CD4-positive, alpha-beta T cell treated with Interleukin-21 for 1 hour (primary cell): ENCODE data around the gene GRIA1.

Source experiments
- DNase-seq: peaks from one replicate; pipeline ENCODE4 v3.0.0-alpha.2; 2020

GRIA1 gene

GRCh38 chr5:153552886-153553285 lies 62.4 kb downstream of the GRIA1 start:
- DNase-seq, result no peak

GRCh38 chr5:153555420-153556114 lies 65.1 kb downstream of the GRIA1 start:
- DNase-seq, result no peak

GRCh38 chr5:153558957-153559356 lies 68.5 kb downstream of the GRIA1 start:
- DNase-seq, result no peak

- no peak for DNase-seq
Measured at GRCh38 chr5:153559926-153560325, 69.5 kb downstream of the GRIA1 start.

- DNase-seq, result no peak
Measured at GRCh38 chr5:153562189-153562588, 71.7 kb downstream of the GRIA1 start.

- DNase-seq, result no peak
Measured at GRCh38 chr5:153565822-153566221, 75.4 kb downstream of the GRIA1 start.

- no peak for DNase-seq
Measured at GRCh38 chr5:153569036-153569435, 78.6 kb downstream of the GRIA1 start.

- DNase-seq, result no peak
Measured at GRCh38 chr5:153571162-153571561, 80.7 kb downstream of the GRIA1 start.

- no peak for DNase-seq
Measured at GRCh38 chr5:153572411-153573145, 82.1 kb downstream of the GRIA1 start.

- DNase-seq, result no peak
Measured at GRCh38 chr5:153573326-153574033, 83.0 kb downstream of the GRIA1 start.

- no peak for DNase-seq
Measured at GRCh38 chr5:153584126-153584959, 93.9 kb downstream of the GRIA1 start.

GRCh38 chr5:153584960-153585359 lies 94.5 kb downstream of the GRIA1 start:
- DNase-seq, result no peak

GRCh38 chr5:153585622-153586277 lies 95.3 kb downstream of the GRIA1 start:
- DNase-seq, result no peak

- no peak for DNase-seq
Measured at GRCh38 chr5:153592081-153592480, 101.6 kb downstream of the GRIA1 start.

- no peak for DNase-seq
Measured at GRCh38 chr5:153594785-153595184, 104.3 kb downstream of the GRIA1 start.

GRCh38 chr5:153598099-153598498 lies 107.6 kb downstream of the GRIA1 start:
- DNase-seq, result no peak

- no peak for DNase-seq
Measured at GRCh38 chr5:153601377-153601776, 110.9 kb downstream of the GRIA1 start.

- DNase-seq, result no peak
Measured at GRCh38 chr5:153605386-153605785, 114.9 kb downstream of the GRIA1 start.

- no peak for DNase-seq
Measured at GRCh38 chr5:153610009-153610408, 119.5 kb downstream of the GRIA1 start.

GRCh38 chr5:153610811-153611210 lies 120.3 kb downstream of the GRIA1 start:
- DNase-seq, result no peak

- no peak for DNase-seq
Measured at GRCh38 chr5:153613144-153613543, 122.7 kb downstream of the GRIA1 start.

- no peak for DNase-seq
Measured at GRCh38 chr5:153613672-153614071, 123.2 kb downstream of the GRIA1 start.
